ENCODE data around the gene ETFA. TPM values are rescaled to one million over a fixed set of nuclear protein-coding genes. Genes with fewer than 3 reads are reported as not detected.

ETFA gene
- polyA plus RNA-seq, 3 donors from 2014 or later = 146 to 157 (median 157) TPM

Other genes with a start within 250 kb of the ETFA start
- gene ISL2, start 25.3 kb upstream of the ETFA start, polyA plus RNA-seq = not detected